H54 (cell line): Measurements from ENCODE around the gene CROCC.

Experiments
- DNase-seq: peaks from one replicate; pipeline ENCODE4 v3.0.0; 2011; ENCODE audit warnings: low spot score, mixed read lengths; ENCODE audit not compliant: insufficient read length
- FAIRE-seq: peaks from 3 replicates; lab custom pipeline; 2011; peaks lifted over from hg19 to GRCh38; lab: Jason Lieb, UNC
- POLR2A ChIP-seq: IDR thresholded peaks from 2 replicates; pipeline ENCODE4 v1.6.1; 2011; ENCODE audit warnings: low read depth, mild to moderate bottlenecking, low read length

CROCC gene

DNA sequence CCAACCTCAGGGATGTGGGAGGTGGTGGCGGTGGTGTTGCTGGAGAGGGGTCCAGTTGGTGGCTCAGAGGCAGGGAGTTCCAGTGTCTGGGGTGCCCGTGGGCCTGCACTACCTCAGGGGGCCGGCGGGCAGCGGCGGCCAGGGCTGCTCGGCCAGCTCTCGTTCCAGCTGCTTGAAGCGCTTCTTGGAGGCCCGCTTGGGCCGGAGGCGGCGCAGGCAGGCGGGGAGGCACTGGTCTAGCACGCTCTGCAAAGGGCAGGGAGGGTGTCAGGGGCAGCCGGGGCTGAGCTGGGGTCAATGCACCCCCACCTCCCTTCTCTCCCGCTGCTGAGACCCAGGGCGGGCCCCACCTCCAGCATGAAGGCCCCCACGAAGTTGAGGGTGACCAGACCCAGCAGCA, 64.4 kb downstream of the CROCC start:
- FAIRE-seq (no peak), DNase-seq (no peak)
- TF ChIP-seq POLR2A = no peak

DNA sequence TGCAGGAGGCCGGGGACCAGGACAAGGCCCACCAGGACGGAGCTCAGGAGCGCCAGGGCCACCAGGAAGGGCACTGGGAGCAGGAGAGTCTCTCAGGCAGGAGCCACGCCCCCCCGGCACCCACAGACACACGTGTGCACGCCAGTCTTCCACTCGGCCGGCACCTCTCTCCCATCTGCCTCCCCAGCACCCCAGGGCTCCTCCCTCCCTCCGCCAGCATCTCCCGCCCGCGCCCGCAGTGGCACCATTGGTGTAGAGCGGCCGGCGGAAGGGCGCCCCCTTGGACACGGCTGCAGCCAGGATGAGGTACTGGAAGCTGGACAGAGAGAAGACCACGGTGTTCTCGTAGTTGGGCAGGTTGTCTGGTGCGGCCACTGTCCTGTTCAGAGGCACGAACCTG, 64.8 kb downstream of the CROCC start:
- no peak for DNase-seq
- no peak for TF ChIP-seq POLR2A
- FAIRE-seq = no peak

DNA sequence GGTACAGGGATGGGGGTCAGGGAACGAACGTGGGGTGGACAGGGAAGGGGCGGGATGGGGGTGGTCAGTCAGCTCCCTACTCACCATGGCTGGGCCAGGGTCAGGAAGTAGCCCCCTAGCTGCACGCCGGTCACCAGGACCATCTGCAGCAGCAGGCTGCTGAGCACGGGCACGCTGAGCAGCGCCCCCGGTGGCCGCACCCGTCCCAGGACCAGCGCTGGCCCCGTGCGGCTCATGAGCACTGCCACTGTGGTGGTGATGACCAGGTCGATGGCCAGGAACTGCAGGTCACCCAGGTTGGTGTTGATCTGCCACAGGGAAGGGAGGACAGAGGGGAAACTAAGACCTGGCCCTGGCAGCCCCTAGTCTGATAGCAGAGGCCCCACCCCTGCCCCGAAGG, 65.2 kb downstream of the CROCC start:
- TF ChIP-seq POLR2A = no peak
- FAIRE-seq (no peak), DNase-seq (no peak)

DNA sequence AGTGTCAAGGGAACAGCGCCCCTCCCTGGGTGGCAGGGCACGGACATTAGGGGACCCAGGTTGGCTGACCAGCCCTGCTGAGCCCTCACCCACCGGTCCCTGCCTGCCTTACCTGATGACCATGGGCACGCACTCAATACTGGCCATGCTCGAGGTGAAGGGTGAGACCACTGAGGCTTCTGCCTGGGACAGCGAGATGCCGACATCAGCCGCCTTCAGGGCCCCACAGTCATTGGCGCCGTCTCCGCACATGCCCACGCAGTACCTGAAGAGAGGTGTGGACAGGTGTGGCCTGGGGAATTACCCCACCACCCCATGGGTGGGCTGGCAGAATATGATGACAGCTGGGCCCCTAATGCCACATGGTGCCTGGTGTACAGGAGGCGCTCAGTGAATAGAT, 66.5 kb downstream of the CROCC start:
- no peak for FAIRE-seq
- DNase-seq = no peak
- TF ChIP-seq POLR2A = no peak

DNA sequence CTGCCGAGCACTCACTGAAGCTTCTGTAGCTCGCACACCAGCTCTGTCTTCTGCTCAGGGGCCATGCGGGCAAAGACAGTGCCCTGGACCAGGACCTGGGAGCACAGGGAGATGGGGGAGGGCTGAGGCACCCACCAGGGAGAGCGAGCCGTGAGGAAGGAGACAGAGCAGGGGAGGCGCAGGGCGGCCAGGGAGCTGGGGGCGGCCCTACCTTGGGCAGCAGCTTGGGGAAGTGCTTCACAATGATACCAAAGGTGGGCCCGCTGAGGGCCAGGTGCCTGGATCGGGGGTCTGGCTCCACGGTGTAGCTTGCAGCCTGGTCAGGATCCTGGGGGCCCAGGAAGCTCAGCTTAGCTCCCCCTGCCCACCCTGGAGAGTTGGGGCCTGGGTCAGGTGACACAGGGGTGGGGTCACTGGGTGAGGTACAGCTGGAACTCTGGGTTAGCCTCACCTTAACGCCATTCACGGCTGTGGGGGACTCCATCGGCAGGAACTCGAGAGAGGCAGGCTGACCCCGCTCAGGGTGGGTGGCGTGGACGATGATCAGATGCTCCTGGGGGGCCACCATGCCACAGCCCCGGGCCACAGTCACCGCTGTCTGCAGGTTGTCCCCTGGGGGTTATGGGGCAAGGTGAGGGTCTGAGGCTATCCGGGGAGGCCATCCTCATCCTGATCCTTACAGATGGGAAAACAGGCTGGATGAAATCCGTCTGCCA, 68.1 kb downstream of the CROCC start:
- no peak for TF ChIP-seq POLR2A
- no peak for DNase-seq
- no peak for FAIRE-seq

DNA sequence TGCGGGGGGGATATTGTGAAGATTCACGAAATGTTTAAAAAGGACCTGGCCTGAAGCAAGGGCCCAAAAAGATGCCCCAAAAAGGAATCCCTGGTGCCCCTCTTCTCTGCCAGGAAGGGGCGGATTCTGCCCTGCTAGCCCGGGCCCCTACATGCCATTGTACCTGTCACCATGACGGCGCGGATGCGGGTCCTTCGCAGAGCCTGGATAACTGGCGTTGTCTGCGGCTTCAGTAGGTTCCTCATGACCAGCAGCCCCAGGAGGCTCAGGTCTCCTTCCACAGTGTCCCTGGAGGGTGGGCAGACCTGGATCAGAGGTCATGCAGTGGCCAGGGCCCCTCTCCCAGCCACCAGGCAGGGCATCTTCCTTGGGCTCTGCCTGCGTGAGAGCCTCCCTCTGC, 69.8 kb downstream of the CROCC start:
- DNase-seq = no peak
- FAIRE-seq = no peak
- TF ChIP-seq POLR2A = no peak

DNA sequence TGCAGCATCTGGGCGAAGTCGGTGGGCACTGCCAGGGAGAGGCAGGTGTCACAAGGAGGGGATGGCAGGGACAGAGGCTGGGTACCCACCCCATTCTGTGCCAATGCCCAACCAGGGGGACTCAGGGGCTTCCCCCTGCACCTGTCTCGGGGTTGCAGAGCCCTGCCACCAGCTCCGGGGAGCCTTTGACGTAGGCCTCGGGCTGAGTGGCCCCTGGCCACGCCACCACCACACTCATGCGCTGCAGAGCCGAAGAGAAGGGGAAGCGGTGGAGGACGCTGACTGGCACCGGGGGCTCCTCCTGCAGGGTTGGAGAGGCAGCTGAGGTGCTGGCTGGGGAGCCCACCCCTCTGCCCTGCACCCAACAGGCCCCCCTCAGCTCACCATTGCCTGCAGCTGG, 70.4 kb downstream of the CROCC start:
- FAIRE-seq = no peak
- TF ChIP-seq POLR2A = no peak

DNA sequence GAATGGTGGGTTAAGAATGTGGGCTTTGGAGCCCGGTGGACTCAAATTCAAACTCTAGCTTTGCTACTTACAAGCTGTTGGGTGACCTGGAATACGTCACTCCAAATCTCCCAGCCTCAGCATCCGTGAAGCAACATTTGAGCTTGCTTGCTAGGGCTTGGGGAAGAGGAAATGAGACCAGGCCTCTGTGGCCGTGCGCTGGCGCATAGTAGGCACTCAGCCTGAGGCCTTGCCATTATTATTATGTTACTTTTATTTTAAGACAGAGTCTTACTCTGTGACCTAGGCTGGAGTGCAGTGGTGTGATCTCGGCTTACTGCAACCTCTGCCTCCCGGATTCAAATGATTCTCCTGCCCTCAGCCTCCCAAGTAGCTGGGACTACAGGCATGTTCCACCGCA, 70.9 kb downstream of the CROCC start:
- TF ChIP-seq POLR2A = no peak
- no peak for DNase-seq
- FAIRE-seq = no peak

More for the DNA sequence above, 70.4 kb downstream of the CROCC start:
- no peak for DNase-seq

DNA sequence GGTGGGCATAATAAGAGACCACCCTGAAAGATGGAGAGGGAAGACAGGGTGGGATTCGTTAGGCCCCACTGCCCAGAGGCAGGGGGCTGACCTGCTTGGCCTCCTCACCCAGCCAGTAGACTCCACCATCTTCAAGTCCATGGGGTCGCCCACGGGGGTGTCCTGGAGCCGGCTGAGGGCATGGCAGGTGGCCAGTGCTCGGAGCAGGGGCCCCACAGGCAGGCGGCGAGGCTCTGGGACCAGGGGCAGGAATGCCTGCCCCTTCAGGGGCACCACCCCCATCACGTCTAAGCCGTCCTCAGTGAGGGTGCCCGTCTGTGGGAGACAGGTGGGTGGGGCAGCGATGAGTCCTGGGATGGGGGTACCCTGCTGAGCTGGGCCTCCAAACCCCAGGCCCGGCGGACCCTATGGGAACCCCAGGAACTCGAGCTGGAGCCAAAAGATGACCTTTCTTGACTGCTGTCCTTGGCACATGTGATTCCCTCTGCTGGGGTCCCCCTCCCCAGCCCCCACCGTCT, 71.8 kb downstream of the CROCC start:
- DNase-seq (no peak), FAIRE-seq (no peak)
- no peak for TF ChIP-seq POLR2A

DNA sequence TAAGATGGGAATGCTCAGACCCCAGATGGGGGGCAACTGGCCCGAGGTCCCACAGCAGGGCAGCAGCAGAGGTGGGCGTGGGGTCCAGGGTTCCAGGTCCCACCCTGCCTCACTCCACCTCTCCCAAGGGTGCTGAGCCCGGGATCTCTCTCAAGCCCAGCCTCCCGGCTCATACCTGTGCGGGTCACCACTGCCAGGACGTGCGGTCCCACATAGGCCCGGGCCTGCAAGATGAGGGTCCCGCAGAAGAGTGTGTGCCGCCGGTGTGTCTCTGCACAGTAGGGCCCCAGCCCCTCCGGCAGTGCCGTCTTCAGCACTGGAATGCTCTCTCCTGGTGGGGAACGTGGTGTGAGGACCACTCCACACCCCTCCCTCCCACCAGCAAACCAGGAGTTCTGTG, 75.1 kb downstream of the CROCC start:
- FAIRE-seq = no peak

DNA sequence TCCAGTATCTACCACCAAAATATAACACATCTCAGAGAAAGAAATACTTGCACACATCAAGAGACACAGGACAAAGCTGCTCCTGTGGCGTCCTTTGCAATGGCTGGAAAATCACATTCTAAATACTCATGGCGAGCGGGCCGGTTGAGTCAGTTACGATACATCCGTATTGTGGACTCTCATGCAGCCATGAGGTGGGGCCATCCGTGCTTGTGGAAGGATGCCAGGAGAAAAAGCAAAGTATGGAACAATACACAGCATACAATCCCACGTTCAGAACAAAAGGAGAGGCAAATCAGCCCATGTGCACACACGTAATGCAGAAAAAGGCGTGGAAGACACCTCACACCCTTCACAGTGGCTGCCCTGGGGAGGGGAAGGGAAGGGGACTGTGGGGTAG, 76.9 kb downstream of the CROCC start:
- no peak for DNase-seq
- TF ChIP-seq POLR2A = no peak
- no peak for FAIRE-seq

More for the DNA sequence above, 75.1 kb downstream of the CROCC start:
- TF ChIP-seq POLR2A = no peak
- DNase-seq = no peak

DNA sequence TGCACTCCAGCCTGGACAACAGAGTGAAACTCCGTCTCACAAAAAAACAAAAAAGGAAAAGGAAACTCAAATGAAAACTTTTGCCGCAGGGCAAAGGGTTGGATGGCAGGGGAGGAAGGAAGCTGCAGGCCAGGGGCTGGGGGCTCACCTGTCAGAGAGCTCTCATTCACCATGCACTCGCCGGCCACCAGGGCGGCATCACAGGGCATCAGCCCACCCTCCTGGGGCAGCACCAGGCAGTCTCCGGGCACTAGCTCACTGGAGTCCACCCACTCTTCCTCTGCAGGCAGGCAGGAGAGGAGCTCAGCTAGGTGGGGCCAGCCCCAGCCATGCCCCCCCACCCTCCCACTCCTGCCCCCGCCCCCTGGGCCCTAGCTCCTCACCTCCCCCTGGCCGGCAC, 78.1 kb downstream of the CROCC start:
- no peak for TF ChIP-seq POLR2A
- DNase-seq (no peak), FAIRE-seq (no peak)

DNA sequence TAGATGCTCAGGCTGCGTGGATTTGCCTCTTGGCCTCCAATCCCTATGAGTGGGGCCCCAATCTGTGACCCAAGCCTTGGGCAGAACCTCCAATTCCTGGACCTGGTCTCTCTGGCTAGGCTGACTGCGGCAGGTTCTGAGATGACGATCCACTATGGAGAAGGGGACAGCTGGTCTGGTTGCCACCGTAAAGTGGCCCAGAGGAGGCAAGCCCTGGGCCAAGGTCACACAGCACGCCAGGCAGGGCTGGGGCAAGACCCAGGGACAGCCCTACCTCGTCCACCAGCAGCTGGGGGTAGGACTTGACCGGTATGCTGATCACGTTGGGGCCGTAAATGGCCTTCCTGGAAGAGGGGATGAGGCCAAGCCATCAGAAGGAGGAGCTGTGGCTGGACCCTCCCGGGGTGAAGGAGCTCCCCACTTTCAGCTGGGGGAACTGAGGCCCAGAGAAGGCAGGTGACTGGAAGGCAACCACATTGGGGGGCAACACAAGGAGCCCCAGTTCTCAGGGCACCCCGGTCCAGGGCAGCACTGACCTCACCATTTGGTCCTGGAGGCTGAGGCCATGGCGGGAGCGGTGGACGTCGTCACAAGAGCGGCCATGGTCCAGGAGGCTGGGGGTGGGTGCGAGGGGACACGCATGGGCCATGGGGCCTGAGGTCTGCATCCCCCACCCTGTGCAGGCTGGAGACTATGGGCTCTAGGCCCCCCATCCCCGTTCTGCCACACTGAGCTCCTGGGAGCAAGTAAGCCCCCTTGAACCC, 80.2 kb downstream of the CROCC start:
- TF ChIP-seq POLR2A = no peak
- FAIRE-seq (no peak), DNase-seq (no peak)

DNA sequence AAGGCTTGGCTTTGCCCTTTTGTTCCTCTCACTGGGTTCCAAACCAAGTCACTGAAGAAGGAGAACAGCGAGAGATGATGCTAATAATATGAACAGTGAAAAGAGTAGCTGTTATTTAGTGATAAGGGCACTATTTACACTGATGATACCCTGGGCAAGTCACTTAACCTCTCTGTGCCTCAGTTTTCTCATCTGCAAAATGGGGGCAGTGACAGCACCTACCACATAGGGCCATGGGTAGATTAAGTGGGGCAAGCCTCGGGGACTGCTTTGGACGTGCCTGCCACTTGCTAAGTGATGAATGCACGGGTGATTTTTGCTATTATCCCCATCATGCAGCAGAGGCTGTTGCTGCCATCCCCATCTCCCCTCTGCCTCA, 80.8 kb downstream of the CROCC start:
- FAIRE-seq = no peak
- TF ChIP-seq POLR2A = no peak
- no peak for DNase-seq
